ENCODE results near the gene FBXL2.
A peak's percentile ranks its signal among the peaks of the same experiment; 100 is the strongest.

The FBXL2 gene

GRCh38 chr3:33277193-33277882, at the start of gene FBXL2:
FBXL2 (plus strand) TSS chr3:33277442; CDS start chr3:33277513, 71 bp downstream.
- peak; percentile 77 to 86 (median 83) for DNase-seq

- no peak for DNase-seq
These were observed 48.2 kb upstream of the FBXL2 start for GRCh38 chr3:33229066-33229465.

GRCh38 chr3:33229947-33230346, 47.3 kb upstream of the FBXL2 start:
- DNase-seq, result no peak

GRCh38 chr3:33231756-33232465, 45.3 kb upstream of the FBXL2 start:
- DNase-seq, result peak; percentile 6 to 48 (median 46)

GRCh38 chr3:33233884-33234283, 43.4 kb upstream of the FBXL2 start:
- no peak for DNase-seq

- DNase-seq, result no peak
These were observed 41.2 kb upstream of the FBXL2 start for GRCh38 chr3:33236005-33236404.

- DNase-seq, result no peak
These were observed 39.8 kb upstream of the FBXL2 start for GRCh38 chr3:33237439-33237838.

GRCh38 chr3:33238923-33239322, 38.3 kb upstream of the FBXL2 start:
- no peak for DNase-seq

- no peak for DNase-seq
These were observed 37.0 kb upstream of the FBXL2 start for GRCh38 chr3:33240261-33240660.

GRCh38 chr3:33246786-33247185, 30.5 kb upstream of the FBXL2 start:
- no peak for DNase-seq

- DNase-seq, result no peak
These were observed 26.5 kb upstream of the FBXL2 start for GRCh38 chr3:33250712-33251111.

GRCh38 chr3:33256249-33256648, 21.0 kb upstream of the FBXL2 start:
- peak in 1 of 3 experiments; percentile 14 for DNase-seq

GRCh38 chr3:33260104-33260503, 17.1 kb upstream of the FBXL2 start:
- DNase-seq, result no peak

- DNase-seq, result no peak
These were observed 7.9 kb upstream of the FBXL2 start for GRCh38 chr3:33269385-33269784.

- DNase-seq, result no peak
These were observed 5.9 kb upstream of the FBXL2 start for GRCh38 chr3:33271324-33271723.

- no peak for DNase-seq
These were observed 3.6 kb upstream of the FBXL2 start for GRCh38 chr3:33273628-33274027.

- DNase-seq, result peak; percentile 1 to 69 (median 35)
These were observed 921 bp downstream of the FBXL2 start for GRCh38 chr3:33278163-33278562.

- DNase-seq, result no peak
These were observed 10.5 kb downstream of the FBXL2 start for GRCh38 chr3:33287672-33288282.

GRCh38 chr3:33299395-33300081, 22.3 kb downstream of the FBXL2 start:
- DNase-seq, result no peak

- DNase-seq, result no peak
These were observed 35.1 kb downstream of the FBXL2 start for GRCh38 chr3:33312361-33312760.

GRCh38 chr3:33313331-33313730, 36.1 kb downstream of the FBXL2 start:
- DNase-seq, result no peak

- DNase-seq, result no peak
These were observed 37.8 kb downstream of the FBXL2 start for GRCh38 chr3:33314993-33315392.

GRCh38 chr3:33315826-33316225, 38.6 kb downstream of the FBXL2 start:
- DNase-seq, result no peak
